GM12875 (cell line): ENCODE data around the gene KCNMB3.
"Not testable (repeated sequence)": the region's sequence is repeated elsewhere in the genome, so short reads cannot be mapped to it uniquely, and the experiment has no call there.

Experiments
- H3K4me3 ChIP-seq: one replicate; pipeline ENCODE4 v1.5.1; 2011; ENCODE audit warnings: low read depth, low read length, control low read depth
- CTCF ChIP-seq: IDR thresholded peaks from 2 replicates; pipeline ENCODE4 v1.5.1; 2011; ENCODE audit warnings: low read depth, mild to moderate bottlenecking, control low read depth, inconsistent platforms, low read length, moderate library complexity, borderline replicate concordance; ENCODE audit not compliant: insufficient read depth

KCNMB3 gene

GRCh38 chr3:179276001-179276400 is 25.1 kb upstream of the KCNMB3 start:
- no peak overlapping the region for H3K4me3 ChIP-seq
- TF ChIP-seq CTCF, result no peak

- H3K4me3 ChIP-seq, result not testable (repeated sequence)
These were observed 23.5 kb upstream of the KCNMB3 start for GRCh38 chr3:179274434-179274833.

GRCh38 chr3:179272385-179272784 is 21.5 kb upstream of the KCNMB3 start:
- H3K4me3 ChIP-seq, result no peak overlapping the region
- no peak for TF ChIP-seq CTCF

- H3K4me3 ChIP-seq, result no peak overlapping the region
These were observed 18.3 kb upstream of the KCNMB3 start for GRCh38 chr3:179269152-179269707.

GRCh38 chr3:179268400-179269051 is 17.6 kb upstream of the KCNMB3 start:
- no peak overlapping the region for H3K4me3 ChIP-seq
- no peak for TF ChIP-seq CTCF

More at GRCh38 chr3:179269152-179269707, 18.3 kb upstream of the KCNMB3 start:
- TF ChIP-seq CTCF, result no peak

GRCh38 chr3:179266701-179267211 is 15.8 kb upstream of the KCNMB3 start:
- no peak for TF ChIP-seq CTCF
- H3K4me3 ChIP-seq, result no peak overlapping the region

- H3K4me3 ChIP-seq, result no peak overlapping the region
- no peak for TF ChIP-seq CTCF
These were observed 15.0 kb upstream of the KCNMB3 start for GRCh38 chr3:179265875-179266274.

GRCh38 chr3:179265092-179265491 is 14.2 kb upstream of the KCNMB3 start:
- TF ChIP-seq CTCF, result no peak
- no peak overlapping the region for H3K4me3 ChIP-seq
